Effector CD4-positive, alpha-beta T cell (primary cell): ENCODE results near the gene TMEM52.

Experiments used
- DNase-seq: peaks from one replicate; pipeline ENCODE4 v3.0.0-alpha.2; 2020

Gene TMEM52

GRCh38 chr1:1926346-1926811 is 7.3 kb upstream of the TMEM52 start:
- DNase-seq, result no peak

- no peak for DNase-seq
Measured at GRCh38 chr1:1925437-1926345, 6.6 kb upstream of the TMEM52 start.

- no peak for DNase-seq
Measured at GRCh38 chr1:1924849-1925248, 5.8 kb upstream of the TMEM52 start.

- DNase-seq, result no peak
Measured at GRCh38 chr1:1924386-1924785, 5.3 kb upstream of the TMEM52 start.

DNA sequence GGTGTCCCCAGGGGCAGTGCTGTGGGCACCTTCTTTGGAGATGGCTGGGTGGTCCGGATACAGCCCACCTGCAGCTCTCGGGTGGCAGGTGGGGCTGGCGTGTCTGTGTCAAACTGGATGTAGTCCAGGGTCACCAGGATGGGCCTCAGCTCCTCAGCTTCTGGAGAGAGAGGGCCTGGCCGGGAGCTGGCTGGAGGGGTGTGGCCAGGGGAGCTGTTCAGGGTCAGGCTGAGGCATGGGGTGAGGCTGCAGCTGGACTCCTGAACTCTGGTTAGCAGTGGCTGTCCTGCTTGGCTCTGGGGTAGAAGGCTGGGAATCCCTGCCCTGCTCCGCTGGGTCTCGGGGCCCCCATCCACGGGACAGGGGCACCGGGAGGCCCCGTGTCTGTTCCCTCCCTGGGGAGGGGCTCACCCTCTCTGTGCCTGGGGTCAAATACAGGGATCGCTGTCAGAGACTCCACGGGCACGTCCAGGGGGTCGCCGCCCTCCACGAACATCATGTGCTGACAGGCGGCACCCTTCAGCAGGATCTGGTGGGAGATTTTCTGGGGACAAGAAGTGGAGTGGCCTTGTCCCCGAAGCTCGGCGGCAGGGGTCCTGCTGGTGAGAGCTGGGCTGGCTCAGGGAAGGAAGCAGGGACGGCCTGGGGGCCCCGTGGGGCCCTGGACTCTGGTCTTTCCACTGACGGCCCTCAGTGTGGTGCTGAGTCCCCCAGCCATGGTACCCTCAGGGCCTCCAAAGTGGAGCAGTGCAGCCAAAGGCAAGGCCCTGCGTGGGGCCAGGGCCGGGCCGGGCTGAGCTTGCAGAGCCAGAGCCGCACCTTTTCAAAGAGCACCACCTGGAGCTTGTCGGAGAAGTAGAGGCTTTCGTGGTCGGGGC is 4.1 kb upstream of the TMEM52 start:
- no peak for DNase-seq

DNA sequence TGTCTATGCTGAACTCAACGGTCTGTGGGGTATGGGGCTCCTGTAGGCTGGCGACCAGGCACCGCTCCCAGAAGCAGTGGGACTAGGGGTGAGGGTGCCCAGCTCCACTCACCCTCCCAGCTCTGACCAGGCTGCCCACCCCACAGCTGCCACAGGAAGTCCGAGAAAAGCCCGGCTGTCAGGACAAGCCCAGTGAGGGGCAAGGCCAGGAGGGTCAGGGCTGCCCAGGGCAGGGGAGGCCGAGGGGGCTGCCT is 3.5 kb upstream of the TMEM52 start:
- no peak for DNase-seq

DNA sequence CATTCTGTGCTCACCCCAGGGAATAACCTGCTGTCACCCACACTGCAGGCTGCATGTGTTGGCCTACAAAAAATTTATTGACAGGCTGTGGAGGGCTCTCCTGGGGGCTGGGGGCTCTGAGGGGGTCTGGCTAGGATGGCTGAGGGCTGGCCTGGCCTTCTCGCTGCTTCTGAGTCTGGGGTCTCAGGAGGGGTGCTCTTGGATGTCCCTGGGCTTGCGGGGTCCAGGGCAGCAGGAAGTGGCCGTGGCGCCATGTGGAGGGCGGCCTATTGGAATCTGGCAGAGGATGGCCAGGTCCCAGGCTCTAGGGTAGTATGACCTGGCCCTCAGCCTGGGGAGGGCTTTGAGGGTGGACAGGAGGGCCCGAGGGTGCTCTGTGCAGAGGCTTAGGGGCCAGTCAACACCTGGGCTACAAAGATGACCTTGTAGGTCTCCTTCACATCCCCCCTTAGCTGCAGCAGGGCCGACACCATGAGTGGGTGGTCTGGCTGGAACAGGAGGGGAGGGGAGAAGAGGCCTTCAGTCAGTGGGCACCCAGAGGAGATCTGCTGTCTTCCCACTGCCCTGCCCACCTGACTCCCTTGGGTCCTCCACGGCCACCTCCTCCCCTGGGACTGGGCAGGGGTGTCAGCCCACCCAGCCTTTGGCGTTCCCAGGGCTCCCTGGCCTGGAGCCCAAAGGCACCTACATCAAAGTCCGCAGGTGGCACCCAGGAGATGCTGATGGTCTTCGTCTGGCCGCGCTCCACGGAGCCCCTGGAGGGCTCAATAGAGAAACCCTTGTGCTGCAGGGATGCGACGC is 3.0 kb upstream of the TMEM52 start:
- no peak for DNase-seq

GRCh38 chr1:1921459-1921862 is 2.4 kb upstream of the TMEM52 start:
- no peak for DNase-seq

GRCh38 chr1:1920608-1921458 is 1.8 kb upstream of the TMEM52 start:
- DNase-seq, result no peak

- no peak for DNase-seq
Measured at GRCh38 chr1:1920057-1920607, 1.1 kb upstream of the TMEM52 start.

GRCh38 chr1:1919304-1920056 is 401 bp upstream of the TMEM52 start:
- DNase-seq, result peak; percentile 100

GRCh38 chr1:1917995-1918900 is 831 bp downstream of the TMEM52 start:
- DNase-seq, result no peak

- DNase-seq, result no peak
Measured at GRCh38 chr1:1917304-1917976, 1.6 kb downstream of the TMEM52 start.

DNA sequence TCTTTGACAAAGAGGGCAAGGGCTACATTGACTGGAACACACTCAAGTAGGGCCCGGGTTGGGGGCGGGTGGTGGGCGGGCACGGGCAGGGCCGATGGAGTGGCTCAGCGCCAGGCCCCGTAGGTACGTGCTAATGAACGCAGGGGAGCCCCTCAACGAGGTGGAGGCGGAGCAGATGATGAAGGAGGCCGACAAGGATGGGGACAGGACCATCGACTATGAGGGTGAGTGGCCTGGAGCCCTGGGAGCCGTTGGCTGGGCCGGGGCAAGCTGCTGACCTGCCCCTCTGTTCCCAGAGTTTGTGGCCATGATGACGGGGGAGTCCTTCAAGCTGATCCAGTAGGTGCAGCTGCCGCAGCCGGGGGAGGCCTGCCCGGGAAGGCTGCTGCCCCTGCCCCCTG is 2.2 kb downstream of the TMEM52 start:
- DNase-seq, result no peak

GRCh38 chr1:1915911-1916840 is 2.9 kb downstream of the TMEM52 start:
- DNase-seq, result no peak

GRCh38 chr1:1914971-1915692 is 3.9 kb downstream of the TMEM52 start, which contains the start of gene CALML6:
TSS of gene CALML6 (plus strand) at chr1:1915260. CDS start at chr1:1915281, 21 bp downstream.
- no peak for DNase-seq
